HG03175 (cell line): ENCODE data around the gene MEF2C.
A peak's percentile ranks its signal among the peaks of the same experiment; 100 is the strongest.

Experiments
- ATAC-seq: cut with Tn5 transposase; IDR thresholded peaks from one replicate; pipeline ENCODE4 v1.9.1; 2021; ENCODE audit warnings: mild to moderate bottlenecking, moderate library complexity; ENCODE audit not compliant: unreplicated experiment

Gene MEF2C

DNA sequence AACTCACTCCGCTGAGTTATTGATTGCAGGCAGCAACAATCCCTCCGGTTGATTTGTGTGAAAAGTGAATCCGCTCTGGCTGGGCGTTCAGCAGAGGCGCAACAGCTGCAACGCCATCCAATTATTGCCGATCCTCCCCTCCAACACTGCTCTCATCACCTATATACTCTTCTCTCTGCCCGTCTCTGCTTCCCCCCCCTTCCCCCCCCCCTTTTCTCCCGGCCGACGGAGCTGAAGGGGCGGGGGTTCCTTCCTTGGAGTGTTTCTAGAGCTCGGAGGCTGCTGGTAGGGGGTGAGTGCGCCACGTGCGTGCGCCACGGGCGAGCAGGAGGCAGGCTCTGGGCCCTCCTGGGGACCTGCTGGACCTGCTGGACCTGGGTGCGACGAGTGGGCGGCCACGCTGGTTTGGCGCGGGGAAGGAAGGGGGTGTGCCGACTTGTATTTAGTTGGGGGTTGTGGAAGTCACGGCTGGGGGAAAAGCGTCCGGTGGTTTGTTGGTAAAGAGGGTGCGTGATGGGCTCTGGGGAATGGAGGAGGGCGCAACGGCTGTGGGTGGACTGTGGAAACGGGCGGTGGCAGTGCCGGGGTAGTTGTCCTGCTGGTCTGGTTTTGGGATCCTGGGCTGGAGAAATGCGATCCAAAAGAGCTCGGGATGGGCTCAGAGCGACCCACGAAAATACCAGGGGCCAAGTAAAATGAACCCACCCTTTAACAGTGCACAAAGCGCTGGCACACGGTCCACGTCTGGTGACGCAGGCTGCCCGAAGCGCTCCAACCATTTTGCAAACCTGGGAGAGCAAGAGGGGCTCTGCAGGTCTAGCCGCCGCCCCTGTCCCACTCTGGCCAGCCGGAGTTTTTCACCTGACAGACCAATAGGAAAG is 6.4 kb upstream of the MEF2C start:
- ATAC-seq: peak; percentile 38

DNA sequence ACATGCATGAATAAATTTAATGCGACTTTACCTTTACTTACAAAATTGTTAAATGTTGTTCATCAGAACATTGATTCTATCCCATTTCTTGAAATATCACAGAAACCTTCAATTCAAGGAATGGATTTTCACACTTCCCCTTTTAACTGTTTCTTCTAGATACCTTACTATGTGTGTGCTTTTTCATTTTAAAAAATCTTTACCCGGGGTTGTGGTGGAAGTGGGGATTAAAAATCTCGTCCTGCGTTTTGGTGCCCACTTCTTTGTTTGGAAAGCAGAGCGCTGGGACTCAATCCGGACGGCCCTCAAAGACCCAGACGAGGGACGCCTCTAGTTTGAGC is 5.8 kb upstream of the MEF2C start:
- peak; percentile 7 for ATAC-seq

DNA sequence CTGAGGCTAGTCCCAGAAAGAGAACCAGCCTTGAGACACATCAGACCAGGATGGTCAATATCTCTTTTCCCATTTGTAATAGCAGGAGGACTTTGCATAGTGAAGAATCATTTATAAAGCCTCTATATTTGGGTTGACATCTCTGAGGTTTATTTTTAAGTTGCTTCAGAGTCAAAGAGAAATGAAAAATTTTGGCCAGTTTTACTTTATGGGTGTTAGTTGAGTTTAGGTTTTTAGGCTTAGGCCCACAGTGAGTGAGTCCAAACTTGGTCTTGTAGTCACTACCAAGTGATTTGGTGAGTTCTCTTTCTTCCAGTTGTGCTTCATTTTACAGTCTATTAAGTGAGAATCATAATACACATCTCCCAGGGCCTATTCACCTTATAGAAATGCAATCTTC is 5.3 kb upstream of the MEF2C start:
- no peak for ATAC-seq

DNA sequence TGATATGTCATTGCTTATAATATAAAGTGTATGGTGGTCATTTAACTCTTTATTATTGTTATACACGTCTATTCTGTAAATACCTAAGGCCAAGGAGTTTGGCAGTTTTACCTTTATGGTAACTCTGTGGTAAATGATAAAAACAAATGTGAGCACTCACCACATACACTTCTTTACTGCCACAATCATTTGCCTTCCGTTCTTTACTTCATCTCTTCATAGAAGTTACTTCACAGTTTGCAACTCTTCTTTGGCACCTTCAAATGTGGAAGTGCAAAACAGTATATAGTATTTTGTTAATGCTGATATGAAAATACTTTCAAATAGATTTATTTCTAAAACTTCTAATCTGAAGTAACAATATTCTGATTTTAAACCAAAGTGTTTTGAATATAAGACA is 4.4 kb upstream of the MEF2C start:
- ATAC-seq: no peak

DNA sequence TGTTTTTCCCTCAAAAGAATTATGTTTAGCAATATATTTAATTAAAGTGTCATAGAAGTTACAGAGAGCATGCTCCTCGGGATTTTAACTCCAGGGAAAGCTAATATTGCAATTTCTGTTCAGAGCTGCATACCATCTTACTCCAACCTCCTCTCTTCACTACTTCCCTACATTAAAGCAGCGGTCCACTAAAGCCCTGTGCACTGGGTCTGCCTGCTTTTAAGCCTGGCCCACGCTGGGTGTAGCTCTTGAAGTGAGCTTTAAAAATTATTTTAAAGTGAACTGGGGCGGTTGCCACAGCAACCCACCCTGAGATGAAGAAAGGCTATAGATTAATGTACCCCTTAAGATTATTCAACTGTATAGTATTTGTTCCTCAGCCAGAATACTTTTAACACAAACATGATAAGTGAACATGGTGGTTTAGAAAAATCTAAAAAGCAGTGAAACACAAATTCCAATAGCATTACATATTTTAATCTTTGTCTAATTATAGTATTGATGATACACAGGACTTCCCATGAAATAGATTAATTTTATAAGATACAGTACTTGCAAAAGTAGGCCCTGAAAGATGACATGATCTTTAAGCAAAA is 3.9 kb upstream of the MEF2C start:
- ATAC-seq: no peak

DNA sequence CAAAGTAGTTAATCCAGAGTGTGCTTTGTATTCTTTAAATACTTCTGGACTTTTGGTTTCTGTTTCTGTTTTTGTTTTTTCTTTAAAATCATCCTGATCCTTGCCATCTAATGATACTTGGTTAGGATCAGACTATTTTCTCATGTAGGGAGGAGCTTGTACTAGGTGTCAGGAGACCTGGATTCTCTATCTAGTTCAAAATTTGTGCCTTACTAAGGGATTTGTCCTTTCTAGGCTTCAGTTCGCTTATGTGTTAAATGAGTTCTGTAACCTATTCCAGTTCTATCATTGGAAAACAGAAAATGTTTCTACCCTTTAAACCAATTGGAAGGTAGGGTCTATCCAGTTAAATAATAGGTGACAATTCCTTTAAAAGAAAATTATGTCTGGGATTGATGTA is 3.3 kb upstream of the MEF2C start:
- ATAC-seq: no peak

DNA sequence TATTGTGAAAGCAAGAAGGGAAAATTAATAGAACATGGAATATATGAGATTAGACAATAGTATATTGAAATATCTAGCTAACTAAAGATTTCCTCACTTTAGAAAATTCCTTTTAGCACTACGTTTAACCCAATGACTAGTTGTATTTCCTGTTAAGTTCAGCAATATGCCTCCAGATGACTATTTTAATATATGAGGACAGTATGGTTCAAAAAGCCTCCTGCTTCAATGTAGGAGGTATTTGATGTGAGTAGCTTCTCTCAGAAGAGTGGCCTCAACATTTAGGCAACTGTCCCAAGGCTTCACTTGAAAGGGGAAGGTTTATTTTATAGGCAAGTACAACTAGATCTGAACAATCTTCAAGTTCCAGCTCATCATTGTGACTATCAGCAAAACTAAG is 2.0 kb upstream of the MEF2C start:
- no peak for ATAC-seq

DNA sequence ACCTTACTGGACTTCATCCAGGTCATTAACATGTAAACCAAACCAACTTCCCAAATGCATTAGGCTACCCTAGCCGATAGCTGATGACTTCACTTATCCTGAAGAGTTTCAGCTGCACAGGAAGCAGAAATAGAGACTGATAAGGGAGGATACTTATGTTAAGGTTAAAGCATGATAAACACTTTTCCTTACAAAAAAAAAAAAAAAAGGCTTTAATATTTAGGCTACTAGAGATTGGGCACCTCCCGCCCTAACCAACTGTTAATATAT is 1.6 kb upstream of the MEF2C start:
- no peak for ATAC-seq

DNA sequence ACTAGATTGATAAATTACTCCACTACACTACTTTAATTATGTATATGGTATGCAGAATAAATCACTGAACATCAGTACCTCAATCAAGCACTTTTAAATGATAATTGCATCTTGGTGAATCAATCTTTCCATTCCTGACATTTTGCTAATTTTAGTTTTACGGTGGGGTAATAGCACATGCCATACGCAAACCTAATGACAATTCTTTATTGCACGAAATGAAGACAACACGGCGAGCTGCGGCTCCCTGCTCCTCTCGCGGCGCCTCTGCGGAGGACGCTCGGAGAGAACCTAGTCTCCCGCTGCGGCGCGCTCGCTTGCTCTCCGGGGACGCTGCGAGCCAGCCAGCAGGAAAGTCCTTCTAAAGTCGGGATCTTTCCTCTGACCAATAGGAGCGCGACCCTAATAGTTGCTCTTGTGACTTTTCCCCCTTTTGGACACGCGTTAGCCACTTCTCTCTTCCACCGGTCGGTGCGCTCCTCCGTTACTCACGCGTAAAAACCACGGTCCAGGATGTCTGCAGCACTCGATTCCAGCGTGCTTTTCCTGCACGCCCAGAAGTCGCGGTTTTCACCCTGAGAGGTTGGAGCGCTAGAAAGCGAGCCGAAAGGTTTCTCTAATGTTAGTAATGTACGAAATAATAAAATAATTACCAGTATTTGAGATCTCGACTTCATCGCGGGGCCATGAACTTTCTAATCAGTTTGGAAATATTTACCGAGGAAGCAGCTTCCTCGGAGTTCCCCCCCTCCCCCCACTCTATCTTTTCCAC is 1.0 kb upstream of the MEF2C start:
- ATAC-seq: peak; percentile 24

DNA sequence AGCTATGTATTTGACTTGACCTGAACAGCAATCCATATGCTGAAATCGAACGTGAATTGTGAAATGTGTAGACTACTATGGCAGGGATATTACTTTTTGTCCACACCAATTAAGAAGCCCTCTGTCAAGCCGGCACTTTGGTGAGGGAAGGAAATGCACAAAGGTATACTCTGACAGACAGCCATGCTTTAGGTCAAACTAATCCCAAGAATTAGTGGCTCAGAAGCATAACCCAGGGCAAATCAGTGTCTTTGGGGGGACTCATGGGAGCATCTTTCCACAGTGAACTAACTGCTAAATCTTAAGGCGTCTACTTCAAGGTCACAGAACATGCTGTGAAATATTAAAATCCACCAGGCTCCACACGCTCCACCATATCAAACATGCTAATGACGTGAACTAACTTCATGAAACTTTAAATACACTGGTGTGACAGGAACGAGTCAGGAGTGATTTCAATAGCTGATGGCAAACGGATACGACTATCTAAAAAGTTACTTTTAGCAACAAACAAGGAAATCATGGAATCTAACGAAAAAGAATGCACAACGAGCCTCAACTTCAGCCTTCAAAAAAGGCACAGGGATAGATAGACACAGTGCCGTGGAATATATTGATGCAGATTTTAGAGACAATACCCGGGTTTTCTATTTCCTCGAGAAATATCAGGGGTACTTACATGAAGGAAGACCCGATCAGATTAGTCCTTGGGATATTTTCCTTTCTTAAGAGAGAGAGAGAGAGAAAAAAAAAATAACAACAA is 527 bp downstream of the MEF2C start:
- no peak for ATAC-seq

DNA sequence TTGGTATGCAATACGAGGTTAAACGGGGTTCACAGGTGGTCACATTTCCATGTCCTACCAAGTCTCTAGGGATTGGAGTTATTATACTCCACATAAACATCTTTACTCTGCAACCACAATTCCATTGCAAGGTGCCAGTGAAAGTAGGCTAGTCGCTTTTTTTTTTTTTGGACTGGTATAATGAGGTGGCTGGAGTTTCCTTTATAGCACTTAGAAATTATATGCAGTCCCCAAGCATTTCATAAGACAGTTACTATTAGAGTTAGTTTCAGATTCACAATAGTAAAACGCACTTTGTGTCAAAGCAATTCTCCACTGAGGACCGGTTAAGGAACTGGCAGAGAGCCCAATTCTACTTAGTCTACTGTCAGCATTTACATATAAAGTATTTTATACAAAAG is 1.4 kb downstream of the MEF2C start:
- peak; percentile 28 for ATAC-seq

DNA sequence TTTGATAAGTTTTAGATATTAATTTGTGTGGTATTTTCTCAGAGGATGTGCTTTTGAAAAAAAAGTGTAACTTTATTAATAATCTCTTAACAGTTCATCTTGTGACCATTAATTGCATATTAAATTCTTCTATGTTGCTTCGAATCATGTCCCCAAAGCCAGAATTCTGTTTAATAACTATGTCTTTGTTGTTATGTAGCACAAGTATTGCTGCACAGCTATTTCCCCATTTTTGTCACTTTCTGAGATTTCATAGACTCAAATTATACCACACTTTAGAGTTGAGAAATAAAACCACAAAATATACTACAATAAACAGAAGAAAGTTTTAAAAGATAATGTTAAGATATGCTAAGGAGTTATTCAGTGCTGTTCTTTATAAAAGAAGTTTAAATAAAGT is 2.8 kb downstream of the MEF2C start:
- ATAC-seq: no peak

DNA sequence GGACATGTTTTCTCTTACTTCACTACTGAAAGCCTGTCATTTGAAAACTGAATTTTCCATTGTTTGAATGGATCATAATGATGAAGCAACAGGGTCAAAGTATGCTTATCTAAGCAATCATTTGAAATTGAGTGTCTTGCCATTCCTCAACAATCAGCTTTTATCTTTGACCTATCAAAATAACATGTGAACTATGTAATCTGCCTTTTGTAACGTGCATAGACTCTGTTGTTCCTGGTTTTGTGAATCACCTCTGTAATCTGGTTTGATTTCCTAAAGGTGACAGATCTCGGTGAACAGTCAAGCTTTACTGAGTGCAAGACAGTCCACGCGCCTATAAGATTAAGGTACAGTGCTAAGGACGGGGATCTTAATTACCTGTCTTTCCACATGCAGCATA is 3.3 kb downstream of the MEF2C start:
- ATAC-seq: no peak

DNA sequence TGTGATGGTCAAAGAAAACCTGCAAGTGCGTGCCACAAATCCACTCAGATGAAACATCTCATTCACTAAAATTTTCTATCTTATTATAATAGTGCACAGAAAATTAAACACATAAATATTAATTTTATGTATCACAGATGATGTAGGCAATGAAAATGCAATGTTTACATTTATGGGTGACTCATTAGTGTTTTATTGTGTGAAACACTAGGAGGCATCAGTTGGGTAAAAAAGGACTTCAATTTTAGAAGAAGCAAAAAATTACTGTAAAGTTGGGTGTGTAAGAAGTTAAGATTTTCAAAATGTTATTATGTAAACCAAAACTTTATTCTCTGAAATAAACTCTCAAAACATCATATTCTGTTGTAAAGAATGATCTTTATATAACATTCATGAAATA is 4.0 kb downstream of the MEF2C start:
- ATAC-seq: no peak

DNA sequence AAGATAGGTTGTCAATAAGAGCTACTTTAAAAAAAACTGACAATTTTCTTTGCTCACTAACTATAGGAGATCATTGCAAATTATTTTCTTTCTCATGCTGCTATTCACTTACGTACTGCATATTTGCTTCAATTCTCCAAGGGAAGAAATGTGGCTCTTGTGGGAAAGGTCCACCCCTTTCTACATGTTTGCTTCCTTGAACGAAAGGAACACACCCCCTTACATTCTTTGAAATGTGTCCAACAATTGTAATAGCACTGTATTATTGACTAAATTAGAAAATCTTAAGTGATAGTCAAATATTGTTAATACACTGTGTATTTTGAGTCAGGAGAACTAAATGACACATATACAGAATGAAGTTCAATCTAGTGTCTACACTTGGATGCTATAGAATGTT is 5.2 kb downstream of the MEF2C start:
- no peak for ATAC-seq

DNA sequence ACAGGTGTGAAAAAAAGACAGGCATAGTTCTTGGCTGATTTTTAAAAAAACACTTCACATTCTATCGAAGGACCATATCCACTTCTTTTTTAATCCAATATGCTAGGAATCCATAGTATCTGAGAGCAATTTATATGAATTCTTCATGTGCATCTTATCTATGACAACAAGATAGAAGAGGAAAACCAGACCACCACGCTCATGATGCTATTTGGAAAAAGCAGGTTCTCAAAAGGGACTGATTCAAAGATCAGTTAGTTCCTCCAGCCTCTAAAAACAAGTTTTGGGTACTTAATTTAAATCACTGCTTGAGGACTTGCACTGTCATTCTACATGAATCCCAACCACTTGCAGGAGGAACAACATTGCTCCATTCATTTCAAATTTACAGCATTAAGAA is 6.3 kb downstream of the MEF2C start:
- no peak for ATAC-seq

DNA sequence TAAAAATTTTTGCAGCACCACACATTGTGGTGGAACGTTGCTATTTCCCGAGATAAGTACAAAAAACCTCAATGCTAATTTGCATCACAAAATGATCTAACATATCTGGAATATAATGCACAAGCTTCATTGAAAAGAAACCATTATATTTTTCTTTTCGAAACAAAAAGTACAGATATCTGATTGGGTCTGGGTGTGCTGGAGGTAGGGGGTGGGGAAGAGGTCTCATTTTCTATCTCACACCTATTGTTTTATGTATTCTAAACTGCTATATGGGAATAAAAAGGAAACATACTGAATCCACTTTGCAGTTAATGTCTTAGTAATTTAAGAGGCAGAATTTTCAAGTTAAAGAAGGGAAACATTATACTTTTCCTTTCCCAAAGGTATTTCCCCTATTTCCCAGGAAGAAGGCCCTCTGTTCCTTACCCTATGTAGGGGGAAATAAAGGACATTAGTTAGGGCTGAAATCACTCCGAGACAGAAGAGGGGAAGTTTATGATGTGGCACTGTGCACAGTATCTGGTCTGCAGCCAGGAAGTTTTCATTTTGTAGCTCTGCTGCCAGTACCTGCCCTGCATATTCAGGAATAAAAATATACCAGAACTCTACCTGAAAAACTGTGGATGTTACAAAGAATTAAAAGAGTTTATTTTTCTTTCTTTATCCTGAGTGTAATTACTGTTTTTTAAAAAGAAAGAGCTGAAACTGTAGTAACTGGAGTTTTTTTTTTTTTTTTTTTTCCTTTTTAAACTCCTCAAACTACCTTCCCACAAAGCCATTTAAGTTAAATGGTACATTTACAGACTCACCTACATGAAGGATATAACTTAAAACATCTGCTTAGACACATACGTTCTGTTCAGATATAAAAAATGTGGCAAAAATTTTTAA is 7.4 kb downstream of the MEF2C start:
- ATAC-seq: peak; percentile 42

DNA sequence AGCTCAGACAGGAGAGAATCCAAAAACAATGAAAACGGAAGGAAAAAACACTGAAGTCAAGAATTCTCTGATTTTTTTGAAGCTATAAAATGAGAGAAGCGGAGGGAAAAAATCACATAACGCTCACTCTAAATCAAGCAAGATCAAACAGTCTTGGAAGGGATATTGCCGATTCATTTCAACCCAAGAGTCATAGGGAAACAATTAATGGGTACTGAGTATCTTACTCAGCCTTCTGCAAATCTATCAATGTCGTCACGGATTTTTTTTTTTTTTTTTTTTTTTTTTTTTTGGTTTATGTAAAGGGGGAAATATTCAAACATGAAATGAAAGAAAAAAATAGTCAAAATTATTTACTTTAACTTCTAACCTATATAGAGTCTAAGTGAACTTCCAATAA is 9.5 kb downstream of the MEF2C start:
- ATAC-seq: peak; percentile 52

DNA sequence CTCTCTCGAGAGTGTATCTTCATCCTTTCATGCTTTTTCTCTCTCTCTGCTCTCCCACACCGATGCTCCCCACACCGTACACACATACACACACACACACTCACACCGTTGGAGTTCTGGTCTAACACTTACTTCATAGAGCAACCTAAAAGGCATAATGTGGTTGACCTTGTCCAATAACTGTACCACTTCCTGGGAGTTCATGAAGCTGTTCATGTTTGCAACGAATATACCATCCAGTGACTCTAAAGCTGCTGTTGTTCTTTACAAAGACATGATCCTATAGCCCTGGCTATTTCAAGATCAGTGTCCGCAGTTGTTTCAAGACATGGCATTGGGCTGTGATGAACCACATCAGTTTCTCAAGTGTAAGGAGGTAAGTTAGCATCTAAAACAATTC is 10.0 kb downstream of the MEF2C start:
- ATAC-seq: no peak

DNA sequence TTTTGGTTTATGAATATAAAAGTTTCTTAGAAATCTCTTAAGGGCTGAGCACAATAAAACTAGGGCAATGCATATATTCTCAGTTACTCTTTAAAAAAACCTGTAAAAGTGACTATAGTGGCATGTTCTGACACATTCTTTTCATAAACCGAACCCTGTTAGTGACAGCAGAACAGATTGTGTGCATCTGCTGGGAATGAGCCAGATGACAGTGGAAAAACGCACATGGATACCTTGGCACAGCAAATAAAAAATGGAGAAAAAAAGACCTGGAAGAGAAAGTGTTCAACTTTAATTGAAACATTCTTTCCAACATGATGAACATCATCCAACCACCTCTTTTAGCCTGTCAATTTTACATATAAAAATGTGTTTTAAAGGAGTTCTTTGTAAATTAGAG is 12.7 kb downstream of the MEF2C start:
- no peak for ATAC-seq
